LNCaP clone FGC (cell line): ENCODE results near the gene MYH16.
"Not testable (repeated sequence)": the region's sequence is repeated elsewhere in the genome, so short reads cannot be mapped to it uniquely, and the experiment has no call there.

Experiments
- DNase-seq: peaks from one replicate; pipeline ENCODE4 v3.0.0-alpha.2; 2011; ENCODE audit warnings: low read depth
- H3K4me3 ChIP-seq: 2 replicates; pipeline ENCODE4 v1.5.1; 2011; ENCODE audit warnings: mild to moderate bottlenecking, low read depth, low read length, control low read depth
- TF ChIP-seq, protein P1 (sequence below): IDR thresholded peaks from 2 replicates; pipeline ENCODE4 v1.5.1; 2012; ENCODE audit warnings: mild to moderate bottlenecking; ENCODE audit not compliant: control insufficient read depth, insufficient read depth; ENCODE audit errors: extremely low read depth

MYH16 gene

DNA sequence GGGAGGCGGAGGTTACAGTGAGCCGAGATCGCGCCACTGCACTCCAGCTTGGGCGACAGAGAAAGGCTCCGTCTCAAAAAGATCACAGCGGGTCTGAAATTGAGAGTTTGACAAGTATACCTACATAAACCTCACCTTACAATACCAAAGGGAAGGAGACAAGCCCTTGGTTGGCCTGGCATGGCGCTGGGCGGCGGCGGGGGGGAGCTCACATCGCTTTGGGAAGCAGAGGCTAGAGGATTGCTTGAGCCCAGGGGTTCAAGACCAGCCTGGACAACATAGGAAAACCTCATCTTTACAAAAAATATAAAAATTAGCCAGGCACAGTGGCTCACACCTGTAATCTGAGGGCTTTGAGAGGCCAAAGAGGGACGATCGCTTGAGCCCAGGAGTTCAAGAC is 51.9 kb downstream of the MYH16 start:
- peak overlapping the region; percentile 93 for H3K4me3 ChIP-seq
- no peak for DNase-seq
- TF ChIP-seq, protein P1, sequence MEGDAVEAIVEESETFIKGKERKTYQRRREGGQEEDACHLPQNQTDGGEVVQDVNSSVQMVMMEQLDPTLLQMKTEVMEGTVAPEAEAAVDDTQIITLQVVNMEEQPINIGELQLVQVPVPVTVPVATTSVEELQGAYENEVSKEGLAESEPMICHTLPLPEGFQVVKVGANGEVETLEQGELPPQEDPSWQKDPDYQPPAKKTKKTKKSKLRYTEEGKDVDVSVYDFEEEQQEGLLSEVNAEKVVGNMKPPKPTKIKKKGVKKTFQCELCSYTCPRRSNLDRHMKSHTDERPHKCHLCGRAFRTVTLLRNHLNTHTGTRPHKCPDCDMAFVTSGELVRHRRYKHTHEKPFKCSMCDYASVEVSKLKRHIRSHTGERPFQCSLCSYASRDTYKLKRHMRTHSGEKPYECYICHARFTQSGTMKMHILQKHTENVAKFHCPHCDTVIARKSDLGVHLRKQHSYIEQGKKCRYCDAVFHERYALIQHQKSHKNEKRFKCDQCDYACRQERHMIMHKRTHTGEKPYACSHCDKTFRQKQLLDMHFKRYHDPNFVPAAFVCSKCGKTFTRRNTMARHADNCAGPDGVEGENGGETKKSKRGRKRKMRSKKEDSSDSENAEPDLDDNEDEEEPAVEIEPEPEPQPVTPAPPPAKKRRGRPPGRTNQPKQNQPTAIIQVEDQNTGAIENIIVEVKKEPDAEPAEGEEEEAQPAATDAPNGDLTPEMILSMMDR = no peak

DNA sequence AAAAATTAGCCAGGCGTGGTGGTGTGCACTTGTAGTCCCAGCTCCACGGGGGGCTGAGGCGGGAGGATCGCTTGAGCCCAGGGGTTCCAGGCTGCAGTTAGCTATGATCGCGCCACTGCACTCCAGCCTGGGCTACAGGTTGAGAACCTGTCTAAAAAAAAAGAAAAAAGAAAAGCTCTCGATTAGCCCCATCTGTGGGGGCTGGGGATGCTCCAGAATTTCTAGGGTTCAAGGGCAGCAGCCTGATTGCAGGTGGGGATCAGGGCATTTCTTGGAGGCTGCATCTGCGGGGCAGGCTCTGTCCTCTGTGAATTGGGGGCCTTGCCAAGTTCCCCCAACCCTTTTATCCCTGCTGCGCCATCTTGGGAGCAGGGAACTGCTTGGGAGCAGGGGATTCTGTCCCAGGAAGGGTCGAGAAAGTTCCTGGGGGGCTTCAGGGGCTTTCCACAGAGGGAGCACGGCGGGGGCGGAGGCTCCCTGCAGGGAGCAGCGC is 52.4 kb downstream of the MYH16 start:
- TF ChIP-seq, protein P1 = no peak

DNA sequence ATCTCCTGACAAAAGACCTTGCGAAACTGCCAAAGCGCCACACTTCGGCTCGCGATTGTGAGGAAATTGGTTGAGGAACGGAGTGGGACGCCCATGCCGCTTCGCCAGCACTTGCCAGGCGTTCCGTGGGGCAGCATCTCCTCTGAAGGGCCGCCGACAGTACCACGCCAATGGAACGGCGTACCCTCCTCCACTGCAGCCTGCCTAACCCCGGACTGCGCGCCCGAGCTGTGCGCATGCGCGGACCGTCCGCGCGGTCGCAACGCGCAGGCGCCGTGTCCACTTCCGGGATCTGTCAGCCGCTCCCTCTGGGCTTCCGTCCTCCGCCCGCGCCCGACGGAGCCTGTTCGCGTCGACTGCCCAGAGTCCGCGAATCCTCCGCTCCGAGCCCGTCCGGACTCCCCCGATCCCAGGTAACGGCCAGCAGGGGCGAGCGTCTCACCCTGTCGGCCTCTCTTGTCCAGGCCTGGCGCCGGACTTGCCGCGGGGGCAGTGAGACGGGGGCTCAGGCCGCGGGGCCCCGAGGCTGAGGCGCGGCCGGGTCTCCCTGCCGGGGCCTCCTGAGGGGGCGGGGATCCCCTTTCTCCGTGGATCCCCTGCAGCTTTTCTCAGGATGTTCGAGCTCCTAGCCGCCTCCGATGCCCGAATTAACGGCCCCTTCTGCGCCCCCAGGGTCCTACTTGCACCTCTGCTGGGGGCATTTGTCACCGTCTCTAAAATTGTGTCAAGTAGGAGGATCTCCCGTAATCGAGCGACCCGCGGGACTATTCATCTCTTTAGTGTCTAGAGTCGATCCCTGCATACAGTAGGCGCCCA is 53.2 kb downstream of the MYH16 start, which contains the start of gene ARPC1A:
Gene ARPC1A (plus strand): TSS at position 307 of the 816 bp plus-strand sequence. CDS start 7,456 bp downstream, outside the sequence.
- DNase-seq = peak; percentile 83
- H3K4me3 ChIP-seq = peak within 1 kb of the TSS; percentile 93
- TF ChIP-seq, protein P1 = no peak

More for the DNA sequence above, 52.4 kb downstream of the MYH16 start:
- H3K4me3 ChIP-seq = peak overlapping the region; percentile 93
- DNase-seq = no peak

DNA sequence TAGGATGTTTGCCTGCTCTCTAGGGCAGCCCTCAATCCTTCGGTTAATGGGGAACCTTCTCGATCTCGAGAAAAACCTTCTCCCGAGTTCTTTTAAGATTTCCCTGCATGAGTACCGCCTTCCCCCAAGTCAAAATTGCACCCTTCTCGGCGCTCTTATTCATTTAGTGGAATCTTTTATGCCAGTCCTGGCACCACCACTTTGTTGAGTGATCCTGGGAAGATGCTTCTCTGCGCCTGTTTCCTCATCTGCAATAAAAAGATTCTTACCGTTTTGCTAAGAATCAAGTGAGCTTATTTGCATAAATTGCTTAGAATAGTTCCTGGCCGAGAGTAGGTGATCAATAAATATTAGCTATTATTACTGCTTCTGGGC is 53.8 kb downstream of the MYH16 start:
- peak overlapping the region; percentile 93 for H3K4me3 ChIP-seq
- TF ChIP-seq, protein P1 = no peak
- DNase-seq = no peak

GRCh38 chr7:99330314-99330961 is 57.8 kb downstream of the MYH16 start:
- H3K4me3 ChIP-seq, DNase-seq: not testable (repeated sequence)

- no peak for DNase-seq
- TF ChIP-seq, protein P1 = no peak
- H3K4me3 ChIP-seq = no peak overlapping the region
Observed at GRCh38 chr7:99331002-99331401, 58.4 kb downstream of the MYH16 start.

- DNase-seq = no peak
- TF ChIP-seq, protein P1 = no peak
- no peak overlapping the region for H3K4me3 ChIP-seq
Observed at GRCh38 chr7:99339595-99339994, 67.0 kb downstream of the MYH16 start.
